A673 (cell line): ENCODE measurements around the gene COL11A2. TPM values are rescaled to one million over a fixed set of nuclear protein-coding genes. Genes with fewer than 3 reads are reported as not detected.
"Not testable (repeated sequence)": the region's sequence is repeated elsewhere in the genome, so short reads cannot be mapped to it uniquely, and the experiment has no call there.

Source experiments
- BruUV-seq: library from RNA; stranded (reverse); fragments of 400-500 nt; replicated peaks from 2 replicates; lab custom pipeline; 2021; lab: Mats Ljungman, UMichigan
- CTCF ChIA-PET: fragments of 300-600 bp; sonication (Branson Sonifier 250); formaldehyde crosslinking; loops from one replicate; lab custom pipeline; 2022; ENCODE audit warnings: antibody characterized with exemption; lab: Charles Lee
- POLR2A ChIA-PET: fragments of 300-600 bp; sonication (Branson Sonifier 250); formaldehyde crosslinking; loops from one replicate; lab custom pipeline; 2022; ENCODE audit warnings: antibody characterized with exemption; ENCODE audit not compliant: low non-redundant PET; lab: Charles Lee
- DNase-seq: peaks from one replicate; pipeline ENCODE4 v3.0.0-alpha.2; 2015; ENCODE audit warnings: low spot score
- H3K27ac ChIP-seq: fragments of 200-600 bp; sonication (generic); 2 replicates; pipeline ENCODE4 v1.5.1; 2016; ENCODE audit warnings: mixed run types, low read depth, mild to moderate bottlenecking, mixed read lengths, antibody characterized with exemption, low read length; ENCODE audit not compliant: poor library complexity, severe bottlenecking
- H3K27me3 ChIP-seq: fragments of 200-600 bp; sonication (generic); replicated peaks from 2 replicates; pipeline ENCODE4 v1.6.1; 2017; ENCODE audit warnings: mixed run types, low read depth, mild to moderate bottlenecking, mixed read lengths, antibody characterized with exemption, low read length; ENCODE audit not compliant: insufficient read depth, poor library complexity
- H3K36me3 ChIP-seq: fragments of 200-600 bp; sonication (generic); 2 replicates; pipeline ENCODE4 v1.6.1; 2016; ENCODE audit warnings: mixed run types, mild to moderate bottlenecking, mixed read lengths, antibody characterized with exemption, low read length; ENCODE audit not compliant: insufficient read depth, poor library complexity, severe bottlenecking
- H3K4me1 ChIP-seq: fragments of 200-600 bp; sonication (generic); 2 replicates; pipeline ENCODE4 v1.6.1; 2017; ENCODE audit warnings: mixed run types, mild to moderate bottlenecking, mixed read lengths, antibody characterized with exemption, low read length; ENCODE audit not compliant: insufficient read depth, poor library complexity, severe bottlenecking
- H3K4me3 ChIP-seq: fragments of 200-600 bp; sonication (generic); 2 replicates; pipeline ENCODE4 v1.5.1; 2016; ENCODE audit warnings: low read depth, mixed run types, mild to moderate bottlenecking, mixed read lengths, low read length; ENCODE audit not compliant: poor library complexity, severe bottlenecking
- H3K9me3 ChIP-seq: fragments of 200-600 bp; sonication (generic); 2 replicates; pipeline ENCODE4 v1.6.1; 2016; ENCODE audit warnings: mixed run types, low read depth, mild to moderate bottlenecking, mixed read lengths, antibody characterized with exemption, low read length; ENCODE audit not compliant: poor library complexity, severe bottlenecking
- EZH2 ChIP-seq: fragments of 200-600 bp; sonication (generic); IDR thresholded peaks from 2 replicates; pipeline ENCODE4 v1.6.1; 2017; ENCODE audit warnings: borderline replicate concordance, low read depth, mild to moderate bottlenecking, mixed read lengths, antibody characterized with exemption, low read length; ENCODE audit not compliant: poor library complexity, severe bottlenecking
- intact Hi-C: fragments of 100-400 bp; cut with micrococcal nuclease; formaldehyde crosslinking; loops from one replicate; pipeline ENCODE4 v1.10.0; 2022; ENCODE audit not compliant: unreplicated experiment
- total RNA-seq: library from RNA; stranded (reverse); gene quantifications from 2 replicates; pipeline ENCODE4 v1.2.3, GENCODE V29; 2021
- TF ChIP-seq, protein P1 (sequence below): fragments of 300-800, 200-600 bp; sonication (generic); conservative IDR thresholded peaks from 2 replicates; pipeline ENCODE4 v1.5.1; 2017; ENCODE audit warnings: low read depth, mild to moderate bottlenecking, antibody characterized with exemption, low read length, moderate library complexity, mixed read lengths

COL11A2 gene
- total RNA-seq, 1 experiment from 2014 or later, result 1.6 TPM

DNA sequence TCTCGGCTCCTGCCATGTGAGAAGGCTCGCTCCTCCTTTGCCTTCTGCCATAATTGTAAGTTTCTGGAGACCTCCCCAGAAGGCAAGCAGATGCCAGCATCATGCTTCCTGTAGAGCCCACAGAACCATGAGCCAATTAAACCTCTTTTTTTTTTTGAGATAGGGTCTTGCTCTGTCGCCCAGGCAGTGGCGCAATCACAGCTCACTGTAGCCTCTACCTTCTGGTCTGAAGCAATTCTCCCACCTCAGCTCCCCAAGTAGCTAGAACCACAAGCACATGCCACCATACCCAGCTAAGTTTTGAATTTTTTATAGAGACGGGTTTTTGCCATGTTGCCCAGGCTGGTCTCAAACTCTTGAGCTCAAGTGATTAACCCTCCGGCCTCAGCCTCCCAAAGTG lies 44.6 kb upstream of the COL11A2 start:
- no peak for DNase-seq
- Histone ChIP-seq H3K36me3 (no peaks in the 10 kb centered on the region), H3K4me3 (no peak overlapping the region), H3K27me3 (no peaks in the 10 kb centered on the region), H3K9me3 (no peaks in the 10 kb centered on the region), H3K4me1 (no peaks in the 10 kb centered on the region), H3K27ac (no peak overlapping the region)
- ChIA-PET CTCF (no interaction called here), POLR2A (no interaction called here)
- intact Hi-C loops, result no loop called here
- no TSS peak for BruUV-seq
- no peak for TF ChIP-seq EZH2
- TF ChIP-seq, protein P1, sequence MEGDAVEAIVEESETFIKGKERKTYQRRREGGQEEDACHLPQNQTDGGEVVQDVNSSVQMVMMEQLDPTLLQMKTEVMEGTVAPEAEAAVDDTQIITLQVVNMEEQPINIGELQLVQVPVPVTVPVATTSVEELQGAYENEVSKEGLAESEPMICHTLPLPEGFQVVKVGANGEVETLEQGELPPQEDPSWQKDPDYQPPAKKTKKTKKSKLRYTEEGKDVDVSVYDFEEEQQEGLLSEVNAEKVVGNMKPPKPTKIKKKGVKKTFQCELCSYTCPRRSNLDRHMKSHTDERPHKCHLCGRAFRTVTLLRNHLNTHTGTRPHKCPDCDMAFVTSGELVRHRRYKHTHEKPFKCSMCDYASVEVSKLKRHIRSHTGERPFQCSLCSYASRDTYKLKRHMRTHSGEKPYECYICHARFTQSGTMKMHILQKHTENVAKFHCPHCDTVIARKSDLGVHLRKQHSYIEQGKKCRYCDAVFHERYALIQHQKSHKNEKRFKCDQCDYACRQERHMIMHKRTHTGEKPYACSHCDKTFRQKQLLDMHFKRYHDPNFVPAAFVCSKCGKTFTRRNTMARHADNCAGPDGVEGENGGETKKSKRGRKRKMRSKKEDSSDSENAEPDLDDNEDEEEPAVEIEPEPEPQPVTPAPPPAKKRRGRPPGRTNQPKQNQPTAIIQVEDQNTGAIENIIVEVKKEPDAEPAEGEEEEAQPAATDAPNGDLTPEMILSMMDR, result no peak

DNA sequence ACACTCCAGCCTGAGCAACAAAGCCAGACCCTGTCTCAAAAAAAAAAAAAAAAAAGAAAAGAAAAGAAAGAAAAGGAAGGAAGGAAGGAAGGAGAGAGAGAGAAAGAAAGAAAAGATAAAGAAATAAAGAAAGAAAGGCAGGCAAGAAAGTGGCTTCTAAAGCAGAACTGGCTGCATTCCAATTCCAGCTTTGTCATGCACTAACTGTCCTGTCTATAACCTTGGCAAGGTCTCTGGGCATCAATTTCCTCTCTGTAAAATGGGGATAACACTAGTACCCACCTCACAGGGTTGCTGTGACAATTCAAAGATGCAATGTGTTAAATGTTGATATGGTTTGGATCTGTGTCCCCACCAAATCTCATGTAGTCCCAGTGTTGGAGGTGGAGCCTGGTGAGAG lies 44.1 kb upstream of the COL11A2 start:
- TF ChIP-seq EZH2, result no peak
- TF ChIP-seq, protein P1, result no peak
- intact Hi-C loops, result no loop called here
- no peaks in the 10 kb centered on the region for H3K9me3 ChIP-seq
- no peaks in the 10 kb centered on the region for H3K36me3 ChIP-seq
- no TSS peak for BruUV-seq
- ChIA-PET CTCF (interaction anchor here (0.6 kb wide), 1 partner anchor 615 kb away, joined by 10 read pairs; no protein-coding TSS in a partner anchor), POLR2A (no interaction called here)
- no peaks in the 10 kb centered on the region for H3K4me1 ChIP-seq
- no peak overlapping the region for H3K27ac ChIP-seq
- H3K27me3 ChIP-seq, result no peaks in the 10 kb centered on the region
- no peak overlapping the region for H3K4me3 ChIP-seq
- no peak for DNase-seq

DNA sequence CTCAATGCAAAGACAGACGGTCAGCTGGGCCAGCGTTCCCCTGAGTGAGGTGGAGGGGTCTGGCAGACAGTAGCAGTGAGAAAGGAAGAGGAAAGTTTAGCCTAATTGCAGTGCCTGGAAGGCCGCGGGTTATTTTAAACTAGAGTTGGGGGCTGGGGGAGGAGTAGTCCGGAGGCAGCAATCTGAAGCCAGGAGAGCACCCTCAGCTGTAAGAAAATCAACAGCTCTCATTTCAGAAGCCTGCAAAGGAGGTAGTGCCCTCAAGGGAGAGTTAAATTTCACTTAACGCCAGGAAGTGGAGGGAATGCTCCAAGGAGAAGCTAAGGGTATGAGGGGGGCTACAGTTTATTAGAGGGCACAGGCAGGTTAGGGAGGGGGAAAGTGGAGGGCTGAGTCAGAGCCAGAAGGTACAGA lies 43.0 kb upstream of the COL11A2 start:
- Histone ChIP-seq H3K4me1 (no peaks in the 10 kb centered on the region), H3K27ac (no peak overlapping the region), H3K36me3 (no peaks in the 10 kb centered on the region), H3K27me3 (no peaks in the 10 kb centered on the region), H3K4me3 (no peak overlapping the region), H3K9me3 (no peaks in the 10 kb centered on the region)
- intact Hi-C loops, result no loop called here
- BruUV-seq, result no TSS peak
- CTCF ChIA-PET, result no interaction called here
- POLR2A ChIA-PET, result interaction anchor here (0.5 kb wide), 1 partner anchor 21 kb away, joined by 11 read pairs; no protein-coding TSS in a partner anchor
- TF ChIP-seq EZH2, result no peak
- TF ChIP-seq, protein P1, result no peak
- no peak for DNase-seq

DNA sequence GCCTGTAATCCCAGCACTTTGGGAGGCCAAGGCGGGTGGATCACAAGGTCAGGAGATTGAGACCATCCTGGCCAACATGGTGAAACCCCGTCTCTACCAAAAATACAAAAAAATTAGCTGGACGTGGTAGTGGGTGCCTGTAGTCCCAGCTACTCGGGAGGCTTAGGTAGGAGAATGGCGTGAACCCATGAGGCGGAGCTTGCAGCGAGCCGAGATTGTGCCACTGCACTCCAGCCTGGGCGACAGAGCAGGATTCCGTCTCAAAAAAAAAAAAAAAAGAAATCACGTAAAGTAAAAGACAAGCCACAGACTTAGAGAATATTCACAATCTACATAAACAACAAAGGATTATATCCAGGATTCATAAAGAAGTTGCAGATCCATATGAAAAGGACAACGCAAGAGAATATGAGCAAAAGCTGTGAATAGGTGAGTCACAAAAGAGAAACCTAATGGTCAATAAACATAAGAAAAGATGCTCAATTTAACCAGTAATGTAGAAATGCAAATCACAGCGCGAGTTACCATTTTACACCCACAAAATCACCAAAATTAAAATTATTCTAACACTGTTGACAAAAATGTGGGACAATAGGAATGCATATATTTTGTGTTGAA lies 34.3 kb upstream of the COL11A2 start:
- BruUV-seq, POLR2A ChIA-PET, intact Hi-C loops, H3K4me1 ChIP-seq, H3K27ac ChIP-seq, H3K9me3 ChIP-seq, CTCF ChIA-PET, H3K27me3 ChIP-seq, H3K36me3 ChIP-seq, DNase-seq, H3K4me3 ChIP-seq: not testable (repeated sequence)
